Neural cell (in vitro differentiated cells): ENCODE data around the gene HNRNPR. TPM values are rescaled to one million over a fixed set of nuclear protein-coding genes. Genes with fewer than 3 reads are reported as not detected.

Source experiments
- H2AFZ ChIP-seq: fragments of 200-600, 300-800 bp; sonication (generic), shearing (Covaris generic); 2 replicates; pipeline ENCODE4 v1.6.0; 2014; ENCODE audit warnings: low read depth, mild to moderate bottlenecking, antibody characterized with exemption, low read length, moderate library complexity
- H3F3A ChIP-seq: fragments of 200-600 bp; shearing (Covaris generic); 2 replicates; pipeline ENCODE4 v1.6.1; 2016; ENCODE audit warnings: mild to moderate bottlenecking, moderate library complexity, mixed read lengths, antibody characterized with exemption, low read length; ENCODE audit not compliant: insufficient read depth, poor library complexity, severe bottlenecking
- H3K27ac ChIP-seq: fragments of 200-600, 300-800 bp; sonication (generic), shearing (Covaris generic); 2 replicates; pipeline ENCODE4 v1.5.1; 2014; ENCODE audit warnings: mild to moderate bottlenecking, low read length, moderate library complexity
- H3K27me3 ChIP-seq: fragments of 300-800, 200-600 bp; sonication (generic), shearing (Covaris generic); 2 replicates; pipeline ENCODE4 v1.6.0; 2014; ENCODE audit warnings: mild to moderate bottlenecking, low read depth, low read length, moderate library complexity; ENCODE audit not compliant: insufficient read depth
- H3K36me3 ChIP-seq: fragments of 300-800, 200-600 bp; sonication (generic), shearing (Covaris generic); 2 replicates; pipeline ENCODE4 v1.5.1; 2014; ENCODE audit warnings: mild to moderate bottlenecking, antibody characterized with exemption, low read length, moderate library complexity; ENCODE audit not compliant: insufficient read depth
- H3K4me2 ChIP-seq: fragments of 300-800, 200-600 bp; sonication (generic), shearing (Covaris generic); 2 replicates; pipeline ENCODE4 v1.6.0; 2014; ENCODE audit warnings: mild to moderate bottlenecking, low read length
- H3K4me3 ChIP-seq: fragments of 300-800, 200-600 bp; sonication (generic), shearing (Covaris generic); 2 replicates; pipeline ENCODE4 v1.5.1; 2014; ENCODE audit warnings: mild to moderate bottlenecking, low read length, moderate library complexity
- H3K79me2 ChIP-seq: fragments of 200-600 bp; shearing (Covaris generic); replicated peaks from 2 replicates; pipeline ENCODE4 v1.6.0; 2014; ENCODE audit warnings: mild to moderate bottlenecking, low read length, moderate library complexity; ENCODE audit not compliant: insufficient read depth
- H3K9ac ChIP-seq: fragments of 300-800, 200-600 bp; sonication (generic), shearing (Covaris generic); 2 replicates; pipeline ENCODE4 v1.6.1; 2016; ENCODE audit warnings: mild to moderate bottlenecking, low read length, mixed read lengths
- H3K9me2 ChIP-seq: fragments of 200-600 bp; shearing (Covaris generic); 2 replicates; pipeline ENCODE4 v1.6.1; 2016; ENCODE audit warnings: mild to moderate bottlenecking, low read length, mixed read lengths; ENCODE audit not compliant: insufficient read depth
- H3K9me3 ChIP-seq: fragments of 200-600, 300-800 bp; sonication (generic), shearing (Covaris generic); 2 replicates; pipeline ENCODE4 v1.6.1; 2016; ENCODE audit warnings: mild to moderate bottlenecking, mixed run types, low read length, moderate library complexity, mixed read lengths
- H4K20me1 ChIP-seq: fragments of 200-600 bp; shearing (Covaris generic); 2 replicates; pipeline ENCODE4 v1.6.1; 2016; ENCODE audit warnings: mild to moderate bottlenecking, mixed run types; ENCODE audit not compliant: insufficient read depth
- CTCF ChIP-seq: fragments of 450-650 bp; IDR thresholded peaks from 2 replicates; pipeline ENCODE4 v1.5.1; 2014; ENCODE audit warnings: antibody characterized with exemption, mild to moderate bottlenecking, moderate library complexity; ENCODE audit not compliant: poor library complexity, severe bottlenecking
- EP300 ChIP-seq: fragments of 450-650 bp; conservative IDR thresholded peaks from 2 replicates; pipeline ENCODE4 v1.6.1; 2014; ENCODE audit warnings: antibody characterized with exemption, mild to moderate bottlenecking, moderate library complexity; ENCODE audit not compliant: poor library complexity, severe bottlenecking
- EZH2 ChIP-seq: fragments of 200-600, 300-800 bp; shearing (Covaris generic), sonication (generic); IDR thresholded peaks from 2 replicates; pipeline ENCODE4 v1.6.1; 2014; ENCODE audit warnings: antibody characterized with exemption, low read length, borderline replicate concordance, mild to moderate bottlenecking; ENCODE audit not compliant: insufficient read depth, poor library complexity, severe bottlenecking
- MXI1 ChIP-seq: fragments of 450-650 bp; conservative IDR thresholded peaks from 2 replicates; pipeline ENCODE4 v1.6.1; 2014; ENCODE audit warnings: antibody characterized with exemption, mild to moderate bottlenecking; ENCODE audit not compliant: poor library complexity, severe bottlenecking
- POLR2AphosphoS5 ChIP-seq: IDR thresholded peaks from 2 replicates; pipeline ENCODE4 v1.6.1; 2012
- RAD21 ChIP-seq: fragments of 450-650 bp; conservative IDR thresholded peaks from 2 replicates; pipeline ENCODE4 v1.6.1; 2014; ENCODE audit warnings: antibody characterized with exemption, mild to moderate bottlenecking, moderate library complexity
- SMC3 ChIP-seq: fragments of 450-650 bp; conservative IDR thresholded peaks from 2 replicates; pipeline ENCODE4 v1.6.1; 2014; ENCODE audit warnings: antibody characterized with exemption, mild to moderate bottlenecking, moderate library complexity; ENCODE audit not compliant: poor library complexity
- TAF1 ChIP-seq: IDR thresholded peaks from 2 replicates; pipeline ENCODE4 v1.6.1; 2012; ENCODE audit warnings: low read depth
- polyA plus RNA-seq: library from polyadenylated mRNA; depleted of rRNA; stranded (reverse); fragments of >200 nt; gene quantifications from 2 replicates; pipeline ENCODE4 v1.2.3, GENCODE V29; 2014
- TF ChIP-seq, protein P1 (sequence below): IDR thresholded peaks from 2 replicates; pipeline ENCODE4 v1.6.1; 2012; ENCODE audit warnings: borderline replicate concordance

HNRNPR gene
- polyA plus RNA-seq, 1 donor from 2014 or later = 345 TPM

DNA sequence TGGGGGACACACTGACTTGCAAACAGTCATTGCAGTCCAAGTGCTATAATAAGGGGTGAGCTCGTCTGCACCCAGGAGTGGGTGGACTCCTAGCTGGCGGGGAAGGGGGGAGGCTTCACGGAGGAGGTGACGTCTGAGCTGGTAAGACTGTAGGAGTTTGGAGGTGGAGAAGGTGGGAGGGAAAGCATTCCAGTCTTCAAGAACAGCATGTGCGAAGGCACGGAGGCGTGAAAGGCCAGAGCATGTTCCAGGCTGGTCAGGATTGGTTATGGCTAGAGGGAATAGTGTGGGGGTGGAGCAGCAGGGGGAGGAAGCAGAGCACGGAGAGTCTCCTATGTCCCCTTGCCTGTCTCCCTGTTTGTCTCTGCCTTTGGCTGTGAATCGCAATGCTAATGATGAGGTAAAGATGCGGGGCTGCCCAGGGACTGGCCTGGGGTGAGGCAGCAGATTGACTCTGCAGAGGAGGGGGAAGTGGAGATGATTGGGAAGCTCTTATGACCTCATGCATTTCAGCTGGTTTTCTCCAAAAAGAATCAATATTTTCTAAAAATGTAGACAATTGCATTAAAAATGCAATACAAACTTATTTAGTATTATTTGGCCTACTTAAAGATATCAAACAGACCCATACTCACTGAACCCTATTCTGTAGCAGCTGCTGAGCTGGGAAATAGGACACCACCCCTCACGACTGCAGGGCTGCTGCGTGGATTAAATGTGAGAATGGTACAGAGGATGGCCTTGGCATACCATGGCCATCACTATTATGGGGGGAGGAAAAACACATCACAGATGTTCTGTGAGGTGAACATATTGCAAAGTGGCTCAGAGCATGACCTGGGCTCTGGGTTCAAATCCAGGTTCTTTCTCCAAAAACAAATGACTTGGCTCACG, 28.1 kb upstream of the HNRNPR start:
- Histone ChIP-seq H3K27me3 (no peaks in the 10 kb centered on the region), H3K4me2 (no peak overlapping the region), H3K9me2 (no peaks in the 10 kb centered on the region), H4K20me1 (no peaks in the 10 kb centered on the region), H3K27ac (no peak overlapping the region), H3K9me3 (no peaks in the 10 kb centered on the region), H3K9ac (no peak overlapping the region), H3K36me3 (no peaks in the 10 kb centered on the region), H3K79me2 (peaks cover 6% of the 10 kb centered on the region), H3K4me3 (no peak overlapping the region), H2AFZ (no peak overlapping the region), H3F3A (peaks cover 19% of the 10 kb centered on the region)
- TF ChIP-seq TAF1 (no peak), EZH2 (no peak), MXI1 (no peak), SMC3 (no peak), POLR2AphosphoS5 (no peak), EP300 (no peak), RAD21 (no peak), CTCF (no peak)
- TF ChIP-seq, protein P1, sequence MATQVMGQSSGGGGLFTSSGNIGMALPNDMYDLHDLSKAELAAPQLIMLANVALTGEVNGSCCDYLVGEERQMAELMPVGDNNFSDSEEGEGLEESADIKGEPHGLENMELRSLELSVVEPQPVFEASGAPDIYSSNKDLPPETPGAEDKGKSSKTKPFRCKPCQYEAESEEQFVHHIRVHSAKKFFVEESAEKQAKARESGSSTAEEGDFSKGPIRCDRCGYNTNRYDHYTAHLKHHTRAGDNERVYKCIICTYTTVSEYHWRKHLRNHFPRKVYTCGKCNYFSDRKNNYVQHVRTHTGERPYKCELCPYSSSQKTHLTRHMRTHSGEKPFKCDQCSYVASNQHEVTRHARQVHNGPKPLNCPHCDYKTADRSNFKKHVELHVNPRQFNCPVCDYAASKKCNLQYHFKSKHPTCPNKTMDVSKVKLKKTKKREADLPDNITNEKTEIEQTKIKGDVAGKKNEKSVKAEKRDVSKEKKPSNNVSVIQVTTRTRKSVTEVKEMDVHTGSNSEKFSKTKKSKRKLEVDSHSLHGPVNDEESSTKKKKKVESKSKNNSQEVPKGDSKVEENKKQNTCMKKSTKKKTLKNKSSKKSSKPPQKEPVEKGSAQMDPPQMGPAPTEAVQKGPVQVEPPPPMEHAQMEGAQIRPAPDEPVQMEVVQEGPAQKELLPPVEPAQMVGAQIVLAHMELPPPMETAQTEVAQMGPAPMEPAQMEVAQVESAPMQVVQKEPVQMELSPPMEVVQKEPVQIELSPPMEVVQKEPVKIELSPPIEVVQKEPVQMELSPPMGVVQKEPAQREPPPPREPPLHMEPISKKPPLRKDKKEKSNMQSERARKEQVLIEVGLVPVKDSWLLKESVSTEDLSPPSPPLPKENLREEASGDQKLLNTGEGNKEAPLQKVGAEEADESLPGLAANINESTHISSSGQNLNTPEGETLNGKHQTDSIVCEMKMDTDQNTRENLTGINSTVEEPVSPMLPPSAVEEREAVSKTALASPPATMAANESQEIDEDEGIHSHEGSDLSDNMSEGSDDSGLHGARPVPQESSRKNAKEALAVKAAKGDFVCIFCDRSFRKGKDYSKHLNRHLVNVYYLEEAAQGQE = no peak

- peak overlapping the region; percentile 85 for H3K4me2 ChIP-seq
- peak overlapping the region; percentile 91 for H3K9ac ChIP-seq
- H3K79me2 ChIP-seq = peaks cover 12% of the 10 kb centered on the region
- H3K27ac ChIP-seq = peak overlapping the region; percentile 93
- H2AFZ ChIP-seq = no peak overlapping the region
- no peaks in the 10 kb centered on the region for H4K20me1 ChIP-seq
- no peaks in the 10 kb centered on the region for H3K27me3 ChIP-seq
- no peaks in the 10 kb centered on the region for H3K9me3 ChIP-seq
- peaks cover 7% of the 10 kb centered on the region for H3K36me3 ChIP-seq
- no peaks in the 10 kb centered on the region for H3K9me2 ChIP-seq
- H3F3A ChIP-seq = peaks cover 19% of the 10 kb centered on the region
- TF ChIP-seq EP300 (no peak), MXI1 (no peak), EZH2 (no peak), CTCF (peak; percentile 52), RAD21 (no peak), SMC3 (no peak), POLR2AphosphoS5 (no peak)
- peak overlapping the region; percentile 93 for H3K4me3 ChIP-seq
Observed at GRCh38 chr1:23370709-23371584, 26.9 kb upstream of the HNRNPR start.
